ENCODE results near the gene CCDC9B. TPM values are rescaled to one million over a fixed set of nuclear protein-coding genes. Genes with fewer than 3 reads are reported as not detected.

CCDC9B gene
- total and polyA plus RNA-seq, 9 donors = 1.8 to 22.2 (median 7.3) TPM

DNA sequence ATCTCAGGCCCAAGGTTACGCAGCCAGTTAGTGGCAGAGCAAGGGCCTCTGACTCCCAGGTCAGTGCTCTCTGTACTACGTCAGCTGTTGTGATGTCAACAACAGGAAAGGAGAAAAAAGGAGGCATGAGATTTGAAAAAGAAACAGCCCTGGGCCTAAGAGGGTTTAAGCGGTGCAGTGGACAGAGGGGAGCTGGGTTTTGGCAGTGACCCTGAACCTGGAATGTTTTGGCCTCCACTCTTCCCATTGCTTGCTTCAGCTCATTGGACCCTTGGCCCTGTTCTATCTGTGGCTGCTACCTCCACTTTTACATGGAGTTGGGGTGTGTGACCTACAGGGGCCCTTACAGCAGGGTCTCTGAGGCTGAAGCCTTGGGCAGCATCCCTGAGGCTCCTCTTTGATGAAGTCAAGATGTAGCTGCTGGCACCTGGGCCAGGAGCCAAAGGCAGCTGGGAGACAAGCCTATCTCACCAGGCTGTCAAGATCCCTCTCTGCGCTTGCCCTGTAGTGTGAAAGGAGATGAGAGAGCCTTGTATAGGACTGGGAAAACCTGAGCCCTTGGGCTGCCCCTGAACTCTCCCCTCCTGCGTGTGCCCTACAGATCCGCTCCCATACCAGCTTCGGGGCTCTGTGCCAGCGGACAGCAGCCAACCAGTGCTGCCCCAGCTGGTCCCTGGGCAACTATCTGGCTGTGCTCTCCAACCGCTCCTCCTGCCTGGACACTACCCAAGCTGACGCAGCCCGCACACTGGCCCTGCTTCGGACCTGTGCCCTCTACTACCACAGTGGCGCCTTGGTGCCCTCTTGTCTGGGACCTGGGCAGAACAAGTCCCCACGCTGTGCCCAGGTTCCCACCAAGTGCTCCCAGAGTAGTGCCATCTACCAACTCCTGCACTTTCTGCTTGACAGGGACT is 26.0 kb upstream of the CCDC9B start:
- H3K4me3 ChIP-seq = no peak overlapping the region
- intact Hi-C loops (cut with DNase I) = loop anchor here in 3 of 4 donors (5.0 to 10.0 kb wide), 3 partner anchors 56 to 82 kb away; partner anchors contain the start of gene ANKRD63 (in 1 of the 3)
- 74 to 90% (median 86%) methylated on average over 14 of the region's 14 CpGs for WGBS, 3 donors
- TF ChIP-seq EP300 (IDR thresholded peaks at IDR 0.05) = no peak
- peak in 2 of 5 donors; percentile 34 to 60 for DNase-seq
- H3K36me3 ChIP-seq = no peaks in the 10 kb centered on the region
- peaks cover 3% of the 10 kb centered on the region for H3K4me1 ChIP-seq (ENCODE audit: insufficient read depth)
- H3K27me3 ChIP-seq = no peaks in the 10 kb centered on the region
- no peak overlapping the region for H3K27ac ChIP-seq
- H3K9me3 ChIP-seq = no peaks in the 10 kb centered on the region

DNA sequence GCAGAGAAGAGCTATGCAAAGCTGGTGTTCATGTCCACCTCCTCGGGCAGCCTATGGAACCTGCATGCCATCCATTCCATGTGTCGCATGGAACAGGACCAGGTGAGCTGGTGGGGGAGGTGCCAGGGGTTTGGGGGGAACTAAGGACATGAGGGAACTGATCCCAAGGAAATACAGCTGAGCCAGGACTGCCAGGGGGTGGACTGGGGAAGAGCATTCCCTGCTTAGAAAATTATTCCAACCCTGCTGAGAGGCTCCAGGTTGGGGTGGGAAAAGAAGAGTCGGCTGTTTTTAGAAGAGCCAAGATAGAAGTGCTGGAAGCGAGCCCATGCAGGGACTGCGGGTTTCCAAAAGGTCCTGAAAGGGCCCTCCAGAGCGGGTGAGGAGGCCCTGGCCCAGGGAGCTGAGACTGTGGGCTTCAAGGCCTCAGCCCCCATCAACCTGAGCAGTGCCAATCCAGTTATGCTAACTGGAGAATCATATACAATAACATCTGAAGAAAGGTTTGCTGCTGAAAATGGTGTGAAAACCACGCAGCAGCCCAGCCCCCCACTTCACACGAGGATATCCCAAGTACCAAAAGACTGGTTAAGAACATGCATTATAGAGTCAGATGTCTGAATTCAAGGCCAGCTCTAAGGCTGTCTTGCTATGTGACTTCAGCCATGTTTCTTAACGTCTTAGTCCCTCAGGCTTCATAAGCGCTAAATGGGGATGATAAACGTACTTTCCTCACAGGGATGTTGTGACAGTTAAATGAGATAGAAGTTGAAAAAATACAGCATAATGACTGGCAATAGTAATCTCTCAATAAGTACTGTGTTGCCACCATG is 25.1 kb upstream of the CCDC9B start:
- Histone ChIP-seq H3K4me1 (ENCODE audit: insufficient read depth) (peaks cover 3% of the 10 kb centered on the region), H3K36me3 (no peaks in the 10 kb centered on the region), H3K4me3 (no peak overlapping the region), H3K9me3 (no peaks in the 10 kb centered on the region), H3K27me3 (no peaks in the 10 kb centered on the region), H3K27ac (no peak overlapping the region)
- intact Hi-C loops (cut with DNase I) = loop anchor here in 3 of 4 donors (5.0 to 10.0 kb wide), 3 partner anchors 56 to 81 kb away; partner anchors contain the start of gene ANKRD63 (in 1 of the 3)
- 75 to 82% (median 81%) methylated on average over 11 of the region's 11 CpGs for WGBS, 3 donors
- DNase-seq = no peak
- TF ChIP-seq EP300 (IDR thresholded peaks at IDR 0.05) (no peak), POLR2A (IDR thresholded peaks at IDR 0.05) (no peak)

DNA sequence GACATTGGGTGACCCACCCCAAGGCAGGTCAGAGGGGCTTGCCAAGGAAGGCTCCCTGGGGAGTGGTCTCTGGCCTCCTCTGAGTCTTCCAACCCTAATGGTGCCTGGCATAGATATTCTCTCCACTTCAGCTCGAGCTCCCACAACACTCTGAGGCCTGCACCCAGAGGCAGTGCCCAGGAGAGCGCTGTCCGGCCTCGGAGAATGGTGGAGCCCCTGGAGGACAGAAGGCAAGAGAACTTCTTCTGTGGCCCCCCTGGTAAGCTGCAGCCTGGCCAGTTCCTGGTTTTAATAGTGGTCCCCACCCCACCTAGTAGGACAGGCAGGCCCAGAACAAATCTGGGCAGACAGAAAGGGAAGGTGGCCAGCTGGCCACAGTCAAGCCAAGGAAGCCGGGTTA is 24.3 kb upstream of the CCDC9B start:
- Histone ChIP-seq H3K27me3 (no peaks in the 10 kb centered on the region), H3K9me3 (no peaks in the 10 kb centered on the region), H3K4me3 (no peak overlapping the region), H3K4me1 (ENCODE audit: insufficient read depth) (peaks cover 3% of the 10 kb centered on the region), H3K27ac (no peak overlapping the region), H3K36me3 (no peaks in the 10 kb centered on the region)
- peak in 1 of 5 donors; percentile 48 for DNase-seq
- intact Hi-C loops (cut with DNase I) = loop anchor here in 3 of 4 donors (5.0 to 10.0 kb wide), 3 partner anchors 57 to 80 kb away; partner anchors contain the start of gene ANKRD63 (in 1 of the 3)
- WGBS, 3 donors = 80 to 89% (median 83%) methylated on average over 5 of the region's 5 CpGs
- TF ChIP-seq EP300 (IDR thresholded peaks at IDR 0.05) (no peak), POLR2A (IDR thresholded peaks at IDR 0.05) (no peak)
- TF ChIP-seq, protein P1, sequence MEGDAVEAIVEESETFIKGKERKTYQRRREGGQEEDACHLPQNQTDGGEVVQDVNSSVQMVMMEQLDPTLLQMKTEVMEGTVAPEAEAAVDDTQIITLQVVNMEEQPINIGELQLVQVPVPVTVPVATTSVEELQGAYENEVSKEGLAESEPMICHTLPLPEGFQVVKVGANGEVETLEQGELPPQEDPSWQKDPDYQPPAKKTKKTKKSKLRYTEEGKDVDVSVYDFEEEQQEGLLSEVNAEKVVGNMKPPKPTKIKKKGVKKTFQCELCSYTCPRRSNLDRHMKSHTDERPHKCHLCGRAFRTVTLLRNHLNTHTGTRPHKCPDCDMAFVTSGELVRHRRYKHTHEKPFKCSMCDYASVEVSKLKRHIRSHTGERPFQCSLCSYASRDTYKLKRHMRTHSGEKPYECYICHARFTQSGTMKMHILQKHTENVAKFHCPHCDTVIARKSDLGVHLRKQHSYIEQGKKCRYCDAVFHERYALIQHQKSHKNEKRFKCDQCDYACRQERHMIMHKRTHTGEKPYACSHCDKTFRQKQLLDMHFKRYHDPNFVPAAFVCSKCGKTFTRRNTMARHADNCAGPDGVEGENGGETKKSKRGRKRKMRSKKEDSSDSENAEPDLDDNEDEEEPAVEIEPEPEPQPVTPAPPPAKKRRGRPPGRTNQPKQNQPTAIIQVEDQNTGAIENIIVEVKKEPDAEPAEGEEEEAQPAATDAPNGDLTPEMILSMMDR (IDR thresholded peaks at IDR 0.05) = no peak

DNA sequence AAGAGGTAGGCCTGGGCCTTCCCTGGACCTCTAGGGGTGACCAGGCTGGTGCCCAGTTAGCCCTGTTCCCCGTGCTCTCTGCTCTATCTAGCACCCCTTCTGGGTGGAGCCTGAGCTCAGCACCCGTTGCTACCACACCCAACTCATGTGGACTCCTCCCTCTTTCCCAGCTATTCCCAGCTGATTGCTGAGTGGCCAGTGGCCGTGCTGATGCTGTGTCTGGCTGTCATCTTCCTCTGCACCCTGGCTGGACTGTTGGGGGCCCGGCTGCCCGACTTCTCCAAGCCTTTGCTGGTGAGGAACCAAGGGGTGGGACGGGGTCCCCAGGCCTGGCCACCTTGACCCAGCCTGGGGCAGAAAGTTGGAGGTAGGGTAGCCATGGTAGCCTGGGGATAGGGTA is 23.5 kb upstream of the CCDC9B start:
- no peak overlapping the region for H3K27ac ChIP-seq
- no peak overlapping the region for H3K4me3 ChIP-seq
- WGBS, 3 donors = 74 to 84% (median 78%) methylated on average over 6 of the region's 6 CpGs
- H3K36me3 ChIP-seq = no peaks in the 10 kb centered on the region
- H3K9me3 ChIP-seq = no peaks in the 10 kb centered on the region
- TF ChIP-seq POLR2A (IDR thresholded peaks at IDR 0.05) = no peak
- TF ChIP-seq, protein P1 (IDR thresholded peaks at IDR 0.05) = no peak
- TF ChIP-seq EP300 (IDR thresholded peaks at IDR 0.05) = no peak
- no peak for DNase-seq
- intact Hi-C loops (cut with DNase I) = loop anchor here in 2 of 4 donors (10.0 kb wide), 2 partner anchors 61 to 79 kb away; partner anchors contain the start of gene ANKRD63 (in 1 of the 2)
- no peaks in the 10 kb centered on the region for H3K27me3 ChIP-seq
- H3K4me1 ChIP-seq (ENCODE audit: insufficient read depth) = peaks cover 3% of the 10 kb centered on the region

DNA sequence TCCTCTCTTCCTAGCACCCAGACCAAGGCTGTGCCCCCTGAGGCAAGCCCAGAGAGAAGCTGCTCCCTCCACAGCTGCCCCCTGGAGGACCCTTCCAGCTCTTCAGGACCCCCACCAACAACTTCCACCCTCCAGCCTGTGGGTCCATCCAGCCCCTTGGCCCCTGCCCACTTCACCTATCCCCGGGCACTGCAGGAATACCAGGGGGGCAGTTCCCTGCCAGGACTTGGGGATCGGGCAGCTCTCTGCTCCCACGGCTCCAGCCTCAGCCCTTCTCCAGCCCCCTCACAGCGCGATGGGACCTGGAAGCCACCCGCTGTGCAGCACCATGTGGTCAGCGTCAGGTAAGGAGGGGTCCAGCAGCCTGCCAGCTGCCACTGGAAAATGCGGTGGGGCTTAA is 22.9 kb upstream of the CCDC9B start:
- Histone ChIP-seq H3K9me3 (no peaks in the 10 kb centered on the region), H3K27me3 (no peaks in the 10 kb centered on the region), H3K36me3 (no peaks in the 10 kb centered on the region), H3K4me1 (ENCODE audit: insufficient read depth) (peaks cover 3% of the 10 kb centered on the region), H3K27ac (no peak overlapping the region), H3K4me3 (no peak overlapping the region)
- TF ChIP-seq POLR2A (IDR thresholded peaks at IDR 0.05) (no peak), EP300 (IDR thresholded peaks at IDR 0.05) (no peak)
- TF ChIP-seq, protein P1 (IDR thresholded peaks at IDR 0.05) = no peak
- WGBS, 3 donors = 81 to 86% (median 85%) methylated on average over 8 of the region's 8 CpGs
- DNase-seq = no peak
- intact Hi-C loops (cut with DNase I) = loop anchor here in 2 of 4 donors (10.0 kb wide), 2 partner anchors 61 to 79 kb away; partner anchors contain the start of gene ANKRD63 (in 1 of the 2)
